ENCODE results near the gene CADM1. TPM values are rescaled to one million over a fixed set of nuclear protein-coding genes. Genes with fewer than 3 reads are reported as not detected.

CADM1 gene
- total RNA-seq, 2 experiments from 2014 or later, result 0.47 to 0.63 TPM

GRCh38 chr11:115220423-115220822 is 283.8 kb downstream of the CADM1 start:
- Mint-ChIP-seq H3K4me3 (no peak overlapping the region), H3K9me3 (no peaks in the 10 kb centered on the region), H3K27me3 (peaks cover 6% of the 10 kb centered on the region), H3K27ac (no peak overlapping the region), H3K36me3 (ENCODE audit: low read depth) (no peaks in the 10 kb centered on the region), H3K4me1 (ENCODE audit: low read depth) (peaks cover 14% of the 10 kb centered on the region)
- no peak for DNase-seq
- ChIA-PET POLR2A (no interaction called here), CTCF (no interaction called here)
- no peak for ATAC-seq
- intact Hi-C loops (cut with micrococcal nuclease), result no loop called here
- TF ChIP-seq, protein P1, sequence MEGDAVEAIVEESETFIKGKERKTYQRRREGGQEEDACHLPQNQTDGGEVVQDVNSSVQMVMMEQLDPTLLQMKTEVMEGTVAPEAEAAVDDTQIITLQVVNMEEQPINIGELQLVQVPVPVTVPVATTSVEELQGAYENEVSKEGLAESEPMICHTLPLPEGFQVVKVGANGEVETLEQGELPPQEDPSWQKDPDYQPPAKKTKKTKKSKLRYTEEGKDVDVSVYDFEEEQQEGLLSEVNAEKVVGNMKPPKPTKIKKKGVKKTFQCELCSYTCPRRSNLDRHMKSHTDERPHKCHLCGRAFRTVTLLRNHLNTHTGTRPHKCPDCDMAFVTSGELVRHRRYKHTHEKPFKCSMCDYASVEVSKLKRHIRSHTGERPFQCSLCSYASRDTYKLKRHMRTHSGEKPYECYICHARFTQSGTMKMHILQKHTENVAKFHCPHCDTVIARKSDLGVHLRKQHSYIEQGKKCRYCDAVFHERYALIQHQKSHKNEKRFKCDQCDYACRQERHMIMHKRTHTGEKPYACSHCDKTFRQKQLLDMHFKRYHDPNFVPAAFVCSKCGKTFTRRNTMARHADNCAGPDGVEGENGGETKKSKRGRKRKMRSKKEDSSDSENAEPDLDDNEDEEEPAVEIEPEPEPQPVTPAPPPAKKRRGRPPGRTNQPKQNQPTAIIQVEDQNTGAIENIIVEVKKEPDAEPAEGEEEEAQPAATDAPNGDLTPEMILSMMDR (IDR thresholded peaks at IDR 0.05), result no peak

- H3K4me1 Mint-ChIP-seq (ENCODE audit: low read depth), result peaks cover 14% of the 10 kb centered on the region
- CTCF ChIA-PET, result no interaction called here
- H3K9me3 Mint-ChIP-seq, result no peaks in the 10 kb centered on the region
- DNase-seq (no peak), ATAC-seq (no peak)
- POLR2A ChIA-PET, result no interaction called here
- H3K36me3 Mint-ChIP-seq (ENCODE audit: low read depth), result no peaks in the 10 kb centered on the region
- no peak overlapping the region for H3K27ac Mint-ChIP-seq
- no peak overlapping the region for H3K4me3 Mint-ChIP-seq
- TF ChIP-seq, protein P1 (IDR thresholded peaks at IDR 0.05), result no peak
- H3K27me3 Mint-ChIP-seq, result peaks cover 6% of the 10 kb centered on the region
- intact Hi-C loops (cut with micrococcal nuclease), result no loop called here
Measured at GRCh38 chr11:115219376-115219775, 284.8 kb downstream of the CADM1 start.

GRCh38 chr11:115217726-115218311 is 286.4 kb downstream of the CADM1 start:
- ATAC-seq, result no peak
- TF ChIP-seq, protein P1 (IDR thresholded peaks at IDR 0.05), result no peak
- no peaks in the 10 kb centered on the region for H3K9me3 Mint-ChIP-seq
- H3K27me3 Mint-ChIP-seq, result peaks cover 6% of the 10 kb centered on the region
- POLR2A ChIA-PET, result no interaction called here
- H3K27ac Mint-ChIP-seq, result no peak overlapping the region
- no peak for DNase-seq
- peaks cover 9% of the 10 kb centered on the region for H3K4me1 Mint-ChIP-seq (ENCODE audit: low read depth)
- intact Hi-C loops (cut with micrococcal nuclease), result no loop called here
- CTCF ChIA-PET, result no interaction called here
- no peaks in the 10 kb centered on the region for H3K36me3 Mint-ChIP-seq (ENCODE audit: low read depth)
- H3K4me3 Mint-ChIP-seq, result no peak overlapping the region

DNA sequence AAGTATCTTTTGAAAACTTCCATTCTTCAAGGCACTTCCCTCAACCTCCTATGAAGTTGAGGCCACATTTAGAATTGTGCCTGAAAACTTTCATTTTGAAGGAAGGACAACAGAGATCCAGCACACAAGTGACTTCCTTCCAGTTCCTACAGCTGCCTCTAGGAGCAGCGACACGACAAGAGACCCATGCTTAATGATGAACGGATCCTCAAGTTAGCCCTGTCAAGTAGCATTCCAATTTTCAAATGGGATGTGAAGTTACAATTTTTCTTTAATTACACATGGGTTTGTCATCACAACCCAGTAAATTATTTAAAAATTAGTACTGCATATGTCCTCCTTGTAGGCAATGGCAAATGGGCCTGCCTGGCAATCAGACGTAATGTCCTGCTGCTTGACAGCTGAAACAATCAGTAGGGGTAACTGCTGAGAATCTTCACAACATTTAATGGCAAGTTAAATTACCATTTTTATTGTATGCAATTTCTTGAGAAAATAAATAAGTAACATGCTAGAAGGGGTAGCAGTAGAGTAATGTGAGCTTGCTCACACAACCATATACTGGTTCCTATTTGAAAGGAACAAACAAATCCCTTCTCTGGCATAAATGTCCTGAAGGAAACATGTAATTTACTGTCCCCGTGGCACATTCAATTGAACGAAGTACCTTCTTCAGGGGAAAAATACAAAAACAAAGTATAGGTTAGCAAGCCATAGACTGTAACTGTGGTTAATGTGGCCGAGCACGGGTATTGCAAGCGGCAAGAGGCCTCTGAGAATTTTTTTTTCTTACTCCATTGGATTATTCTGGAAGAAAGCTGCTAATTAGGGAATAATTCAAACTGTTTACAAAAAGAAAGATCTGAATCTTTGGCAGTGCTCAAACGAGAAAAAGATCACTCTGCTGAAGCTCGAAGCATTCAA is 288.3 kb downstream of the CADM1 start:
- no peak for DNase-seq
- peaks cover 6% of the 10 kb centered on the region for H3K27me3 Mint-ChIP-seq

More for the DNA sequence above, 288.3 kb downstream of the CADM1 start:
- H3K27ac Mint-ChIP-seq, result no peak overlapping the region
- H3K4me3 Mint-ChIP-seq, result no peak overlapping the region
- ATAC-seq, result no peak
- H3K4me1 Mint-ChIP-seq (ENCODE audit: low read depth), result peaks cover 3% of the 10 kb centered on the region
- intact Hi-C loops (cut with micrococcal nuclease), result no loop called here
- H3K36me3 Mint-ChIP-seq (ENCODE audit: low read depth), result no peaks in the 10 kb centered on the region
- TF ChIP-seq, protein P1 (IDR thresholded peaks at IDR 0.05), result peak; percentile 53
- POLR2A ChIA-PET, result no interaction called here
- CTCF ChIA-PET, result interaction anchor here (1.0 to 1.4 kb wide), 3 partner anchors 8 to 15 kb away, joined by 3 to 4 read pairs (median 3); no protein-coding TSS in a partner anchor
- H3K9me3 Mint-ChIP-seq, result no peaks in the 10 kb centered on the region
